AG10803 (cell line): Measurements from ENCODE around the gene LZIC.
A peak's percentile ranks its signal among the peaks of the same experiment; 100 is the strongest.

Source experiments
- DNase-seq: peaks from one replicate; pipeline ENCODE4 v3.0.0; 2010; ENCODE audit warnings: low read depth
- H3K4me3 ChIP-seq: 2 replicates; pipeline ENCODE4 v1.5.1; 2011; ENCODE audit warnings: mild to moderate bottlenecking, low read length, control low read depth
- TF ChIP-seq, protein P1 (sequence below): conservative IDR thresholded peaks from 2 replicates; pipeline ENCODE4 v1.5.1; 2011; ENCODE audit warnings: mild to moderate bottlenecking, low read length, control low read depth, inconsistent platforms

LZIC gene

DNA sequence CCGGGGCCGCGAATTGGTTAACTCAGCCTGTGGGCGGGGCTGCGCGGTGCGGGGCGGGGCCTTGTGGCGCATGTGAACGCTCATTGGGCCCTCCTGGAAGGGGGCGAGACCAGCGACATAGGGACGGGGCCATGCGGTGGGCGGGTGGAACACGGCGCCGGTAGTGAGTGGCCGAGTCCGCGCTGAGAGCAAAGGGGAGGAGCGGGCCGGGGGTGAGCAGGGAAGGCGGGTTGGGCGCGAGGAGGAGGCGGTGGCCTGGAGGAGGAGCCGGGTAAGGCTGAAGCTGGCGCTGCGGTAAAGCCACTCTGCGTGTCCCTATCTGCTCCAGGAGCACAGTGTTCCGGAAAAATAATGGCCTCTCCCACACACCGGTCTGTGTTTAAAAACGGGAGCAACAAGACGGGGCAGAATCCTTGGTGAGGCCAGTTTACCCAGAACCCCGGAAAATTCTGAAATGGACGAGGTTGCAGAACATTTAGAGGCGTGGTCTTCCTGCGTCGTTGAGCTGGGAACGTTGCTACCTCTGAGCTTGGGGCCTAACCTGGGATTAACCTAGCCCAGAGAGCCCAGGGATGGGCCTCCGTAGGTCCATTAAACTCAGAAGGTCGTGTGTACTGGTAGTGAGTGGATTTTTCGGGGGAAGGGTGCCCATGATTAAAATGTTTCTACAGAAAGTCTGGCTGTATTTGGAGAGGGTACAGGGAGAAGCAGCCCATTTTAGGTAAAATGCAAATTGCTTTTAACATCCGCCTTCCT, 32.6 kb downstream of the LZIC start:
- peak; percentile 99 for DNase-seq
- TF ChIP-seq, protein P1, sequence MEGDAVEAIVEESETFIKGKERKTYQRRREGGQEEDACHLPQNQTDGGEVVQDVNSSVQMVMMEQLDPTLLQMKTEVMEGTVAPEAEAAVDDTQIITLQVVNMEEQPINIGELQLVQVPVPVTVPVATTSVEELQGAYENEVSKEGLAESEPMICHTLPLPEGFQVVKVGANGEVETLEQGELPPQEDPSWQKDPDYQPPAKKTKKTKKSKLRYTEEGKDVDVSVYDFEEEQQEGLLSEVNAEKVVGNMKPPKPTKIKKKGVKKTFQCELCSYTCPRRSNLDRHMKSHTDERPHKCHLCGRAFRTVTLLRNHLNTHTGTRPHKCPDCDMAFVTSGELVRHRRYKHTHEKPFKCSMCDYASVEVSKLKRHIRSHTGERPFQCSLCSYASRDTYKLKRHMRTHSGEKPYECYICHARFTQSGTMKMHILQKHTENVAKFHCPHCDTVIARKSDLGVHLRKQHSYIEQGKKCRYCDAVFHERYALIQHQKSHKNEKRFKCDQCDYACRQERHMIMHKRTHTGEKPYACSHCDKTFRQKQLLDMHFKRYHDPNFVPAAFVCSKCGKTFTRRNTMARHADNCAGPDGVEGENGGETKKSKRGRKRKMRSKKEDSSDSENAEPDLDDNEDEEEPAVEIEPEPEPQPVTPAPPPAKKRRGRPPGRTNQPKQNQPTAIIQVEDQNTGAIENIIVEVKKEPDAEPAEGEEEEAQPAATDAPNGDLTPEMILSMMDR: no peak
- H3K4me3 ChIP-seq: peak overlapping the region; percentile 77

DNA sequence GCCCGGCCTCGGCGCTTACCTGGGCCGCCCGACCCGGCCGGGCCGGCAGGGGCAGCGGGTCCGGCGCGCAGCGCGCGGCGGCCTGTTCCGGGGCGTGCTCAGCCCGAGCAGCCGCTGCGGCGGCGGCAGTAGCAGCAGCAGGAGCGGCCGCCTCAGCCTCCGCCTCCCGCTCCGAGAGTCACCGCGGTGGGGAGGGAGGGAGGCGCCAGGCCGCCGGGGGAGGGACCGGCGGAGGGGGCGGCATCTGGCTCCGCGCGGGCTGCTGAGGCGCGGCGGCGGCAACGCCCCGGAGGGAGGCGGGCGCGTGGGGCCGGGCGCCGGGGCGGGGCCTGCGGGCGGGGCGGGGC, 33.1 kb downstream of the LZIC start, which contains the start of gene CTNNBIP1:
Gene CTNNBIP1, minus strand, starts transcription at position 194 of the 347 bp plus-strand sequence. CDS start 38,205 bp downstream, outside the sequence.
- H3K4me3 ChIP-seq: peak within 1 kb of the TSS; percentile 77
- TF ChIP-seq, protein P1: no peak
- DNase-seq: no peak

DNA sequence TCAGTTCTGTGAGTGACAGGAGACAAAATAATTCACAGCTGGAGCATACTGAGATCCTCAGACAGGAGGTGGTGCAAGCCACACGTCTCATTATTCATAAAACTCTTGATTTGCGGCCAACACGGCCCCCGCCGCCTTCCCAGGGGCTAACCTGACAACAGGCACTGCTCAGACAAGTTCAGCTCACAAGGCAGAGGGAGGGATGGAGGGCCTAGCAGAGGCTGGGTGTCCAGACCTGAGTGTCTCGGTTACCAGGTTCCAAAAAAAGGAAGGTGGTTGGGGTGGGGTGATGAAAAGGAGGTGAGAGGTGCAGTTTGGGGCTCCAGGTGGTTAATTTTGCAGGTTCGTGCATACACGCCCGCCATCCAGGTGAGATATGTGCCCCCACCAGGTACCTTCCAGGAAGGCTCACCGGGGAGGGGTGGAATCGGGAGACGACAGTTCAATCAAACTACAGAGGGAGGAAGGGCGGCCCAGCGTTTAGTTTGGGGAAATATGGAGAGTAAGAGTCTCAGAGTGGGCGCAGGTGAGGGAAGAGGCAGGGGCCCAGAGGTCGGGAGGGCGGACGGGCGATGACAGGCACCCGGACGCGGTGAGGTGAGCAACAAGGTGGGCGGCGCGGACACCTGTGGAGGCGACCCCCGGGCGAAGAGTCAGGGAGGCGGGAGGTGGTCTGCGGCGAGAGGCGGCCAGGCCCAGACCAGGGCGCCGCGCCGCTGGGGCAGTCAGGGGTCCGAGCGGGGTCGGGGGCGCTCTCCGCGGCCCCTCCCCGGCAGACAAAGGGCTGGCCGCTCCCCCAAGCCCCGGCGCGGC, 33.8 kb downstream of the LZIC start:
- H3K4me3 ChIP-seq: peak overlapping the region; percentile 74
- TF ChIP-seq, protein P1: no peak
- no peak for DNase-seq

DNA sequence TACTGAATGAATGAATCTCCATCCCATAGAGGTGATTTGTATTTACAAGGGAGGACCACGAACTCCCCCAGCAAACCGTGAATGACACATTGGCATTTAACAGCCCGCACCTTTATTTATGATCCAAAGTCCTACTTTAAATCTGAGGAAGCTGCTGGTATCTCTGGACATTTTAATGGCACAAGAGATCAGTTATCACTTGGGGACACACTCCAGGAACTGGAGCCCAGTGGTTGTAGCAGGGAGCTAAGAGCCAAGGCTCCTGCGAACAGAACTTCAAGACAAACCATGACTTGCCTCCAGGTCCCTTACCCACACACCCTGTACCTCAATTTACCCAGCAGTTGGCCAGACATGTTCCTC, 34.3 kb downstream of the LZIC start:
- DNase-seq: no peak
- TF ChIP-seq, protein P1: no peak
- peak overlapping the region; percentile 74 for H3K4me3 ChIP-seq

DNA sequence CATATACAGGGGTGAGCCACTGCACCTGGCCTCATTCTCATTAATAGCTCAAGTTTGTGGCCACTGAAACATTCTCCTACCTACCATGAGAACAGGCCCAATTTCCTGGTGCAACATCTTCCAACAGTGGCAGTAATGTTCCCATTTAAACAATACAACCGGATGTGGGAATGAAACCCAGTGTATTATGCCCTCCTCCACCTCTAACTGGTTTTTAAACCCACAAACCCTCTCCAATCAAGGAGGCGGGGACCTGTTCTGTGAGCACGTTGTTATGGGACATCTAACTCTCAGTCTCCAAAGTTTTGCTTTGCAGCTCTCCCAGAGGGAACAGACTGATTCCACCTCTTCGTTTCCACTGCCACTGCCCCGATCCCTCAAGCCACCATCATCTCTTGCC, 35.8 kb downstream of the LZIC start:
- DNase-seq: no peak
- TF ChIP-seq, protein P1: no peak
- no peak overlapping the region for H3K4me3 ChIP-seq

DNA sequence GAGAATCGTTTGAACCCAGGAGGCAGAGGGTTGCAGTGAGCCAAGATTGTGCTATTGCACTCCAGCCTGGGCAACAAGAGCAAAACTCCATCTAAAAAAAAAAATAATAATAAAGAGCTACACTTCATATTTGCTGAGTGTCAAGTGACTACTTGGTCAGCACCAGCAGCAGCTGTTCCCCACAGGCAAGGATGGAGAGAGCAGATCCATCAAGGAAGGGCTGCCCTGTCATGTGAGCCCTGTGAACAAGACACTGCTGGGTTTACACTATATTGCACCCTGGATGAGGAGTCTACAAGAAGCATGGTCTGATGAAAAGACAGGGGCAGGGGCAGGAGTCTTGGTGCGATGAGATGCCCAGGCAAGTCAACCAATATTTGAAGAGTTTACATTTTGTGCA, 36.7 kb downstream of the LZIC start:
- no peak overlapping the region for H3K4me3 ChIP-seq

More for the DNA sequence above, 36.7 kb downstream of the LZIC start:
- TF ChIP-seq, protein P1: no peak
- no peak for DNase-seq
